NCI-H2029 treated with DMSO at 0.1 percent for 48 hours (cell line): ENCODE measurements around the gene LPXN.

ENCODE experiments used
- DNase-seq: peaks from one replicate; lab custom pipeline; 2025; lab: John Stamatoyannopoulos, UW

The LPXN gene

GRCh38 chr11:58575377-58576020, at the start of gene LPXN:
Gene LPXN, minus strand, starts transcription at chr11:58575856. Its CDS starts 84 bp downstream, at chr11:58575772.
- no peak for DNase-seq

GRCh38 chr11:58625086-58625485, 49.4 kb upstream of the LPXN start:
- DNase-seq: no peak

- no peak for DNase-seq
These were observed 46.7 kb upstream of the LPXN start, which contains the start of gene CNTF for GRCh38 chr11:58622344-58622743. Gene CNTF, plus strand, starts transcription at chr11:58622665. Its CDS starts 88 bp downstream, at chr11:58622753.

- DNase-seq: no peak
These were observed 46.1 kb upstream of the LPXN start for GRCh38 chr11:58621586-58622262.

GRCh38 chr11:58617976-58618557, 42.4 kb upstream of the LPXN start:
- DNase-seq: no peak

GRCh38 chr11:58616594-58616993, 40.9 kb upstream of the LPXN start:
- no peak for DNase-seq

GRCh38 chr11:58615559-58615958, 39.9 kb upstream of the LPXN start:
- DNase-seq: no peak

- no peak for DNase-seq
These were observed 37.6 kb upstream of the LPXN start for GRCh38 chr11:58613228-58613627.

- no peak for DNase-seq
These were observed 34.1 kb upstream of the LPXN start for GRCh38 chr11:58609723-58610122.

GRCh38 chr11:58608331-58608730, 32.7 kb upstream of the LPXN start:
- DNase-seq: no peak

GRCh38 chr11:58606930-58607714, 31.5 kb upstream of the LPXN start:
- DNase-seq: no peak

- no peak for DNase-seq
These were observed 24.9 kb upstream of the LPXN start for GRCh38 chr11:58600510-58600909.

- no peak for DNase-seq
These were observed 22.0 kb upstream of the LPXN start for GRCh38 chr11:58597486-58598144.

- DNase-seq: no peak
These were observed 21.0 kb upstream of the LPXN start for GRCh38 chr11:58596621-58597020.

- DNase-seq: no peak
These were observed 19.2 kb upstream of the LPXN start for GRCh38 chr11:58594826-58595225.

GRCh38 chr11:58592760-58593472, 17.3 kb upstream of the LPXN start:
- peak; percentile 80 for DNase-seq

GRCh38 chr11:58591659-58592058, 16.0 kb upstream of the LPXN start:
- no peak for DNase-seq

GRCh38 chr11:58586998-58587397, 11.3 kb upstream of the LPXN start:
- no peak for DNase-seq

- no peak for DNase-seq
These were observed 6.8 kb upstream of the LPXN start for GRCh38 chr11:58582437-58582836.

GRCh38 chr11:58580311-58580710, 4.7 kb upstream of the LPXN start:
- no peak for DNase-seq
